HG02852 (cell line): ENCODE measurements around the gene OR6B1.
"Not testable (repeated sequence)": the region's sequence is repeated elsewhere in the genome, so short reads cannot be mapped to it uniquely, and the experiment has no call there.

Experiments used
- ATAC-seq: cut with Tn5 transposase; IDR thresholded peaks from one replicate; pipeline ENCODE4 v1.9.1; 2021; ENCODE audit warnings: mild to moderate bottlenecking, moderate library complexity; ENCODE audit not compliant: unreplicated experiment

OR6B1 gene

DNA sequence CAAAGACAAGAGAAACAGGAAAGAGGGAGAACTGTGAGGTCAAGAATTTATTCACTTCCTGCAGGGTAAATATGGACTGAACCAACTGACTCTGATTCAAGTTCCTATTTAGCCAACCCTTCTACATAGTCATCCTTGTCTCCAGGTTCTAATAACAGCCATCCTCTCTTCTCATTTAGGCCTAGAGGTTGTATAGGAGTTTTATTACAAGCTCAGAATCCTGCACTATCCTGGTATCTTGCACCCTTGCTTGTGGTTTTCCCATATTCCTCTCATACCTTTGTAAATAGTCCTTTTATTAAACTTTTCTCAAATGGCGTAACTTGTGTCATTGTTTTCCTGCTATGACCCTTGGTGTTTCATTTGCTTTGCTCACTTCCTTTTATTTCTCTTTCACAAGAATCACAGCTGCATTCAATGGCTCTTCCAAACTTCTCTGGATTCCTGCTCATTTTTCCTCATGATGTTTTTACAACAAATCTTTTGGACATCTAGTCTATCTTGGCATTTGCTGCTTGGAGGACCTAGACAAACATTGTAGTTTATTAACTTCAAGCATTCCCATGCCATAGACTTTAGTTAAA lies 36.3 kb downstream of the OR6B1 start:
- no peak for ATAC-seq

DNA sequence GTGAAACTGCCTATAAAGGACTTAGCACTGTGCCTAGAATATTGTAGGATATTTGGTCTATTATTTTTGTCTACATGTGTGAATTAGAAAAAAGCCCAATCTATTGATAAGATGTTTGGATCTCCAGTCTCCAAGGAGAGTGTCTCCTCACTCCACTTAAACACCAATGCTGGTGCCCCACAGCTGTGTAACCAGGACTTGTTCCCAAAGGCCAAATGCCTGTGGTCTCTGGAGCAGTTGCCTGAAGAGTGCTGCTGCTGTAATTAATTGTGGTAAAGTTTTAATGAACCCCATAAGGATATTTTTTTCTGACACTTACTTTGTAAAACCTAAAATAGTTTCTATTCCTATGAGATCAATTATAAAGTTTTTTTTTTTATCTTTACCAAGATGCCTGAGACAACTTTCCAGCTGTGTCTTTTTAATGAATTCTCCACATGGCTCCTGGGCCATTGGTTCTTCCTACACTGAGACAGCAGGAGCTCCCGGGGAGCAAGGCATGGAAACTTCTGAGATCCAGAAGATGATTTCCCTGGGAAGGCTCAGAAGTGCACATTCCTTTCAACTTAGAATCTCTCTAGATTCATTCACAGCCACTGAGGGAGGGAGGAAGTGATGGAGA lies 37.4 kb downstream of the OR6B1 start:
- no peak for ATAC-seq

DNA sequence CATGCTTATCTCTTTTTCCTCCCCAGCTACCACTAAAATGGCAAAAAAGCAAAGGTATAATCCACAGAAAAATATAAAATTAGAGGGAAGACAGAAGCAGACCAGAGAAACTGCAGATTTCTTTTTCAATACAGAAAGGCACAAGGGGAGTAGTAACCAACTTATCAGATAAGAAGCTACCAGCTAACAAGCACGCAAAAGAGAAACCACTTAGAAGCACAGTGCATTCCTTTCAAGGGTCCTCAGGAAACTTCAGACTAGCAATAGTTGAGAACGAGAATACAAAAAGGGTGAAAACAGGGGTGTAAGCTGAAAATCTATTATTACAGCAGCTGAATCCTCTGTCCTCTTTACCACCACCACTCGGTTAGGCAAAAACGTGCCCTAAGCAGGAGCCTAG lies 38.8 kb downstream of the OR6B1 start:
- no peak for ATAC-seq

DNA sequence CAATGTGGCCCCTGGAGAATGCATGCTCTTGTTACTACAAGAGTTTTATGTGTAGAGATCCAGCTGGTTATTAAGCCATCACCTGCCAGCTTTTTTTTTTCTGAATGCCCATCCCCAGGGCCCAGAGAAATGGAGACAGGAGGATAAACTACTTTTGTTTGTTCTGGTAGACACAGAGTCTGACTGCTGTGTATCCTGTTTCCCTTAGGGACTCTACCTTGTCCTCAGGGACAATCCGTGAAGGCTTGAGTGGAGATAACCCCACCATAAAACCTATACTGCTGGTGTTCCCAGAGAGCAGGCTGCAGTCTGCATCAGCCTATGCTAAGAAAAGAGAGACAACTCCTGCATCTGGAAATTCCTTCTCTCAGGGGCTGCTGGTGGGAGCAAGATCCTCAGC lies 48.5 kb downstream of the OR6B1 start, which contains the start of gene OR2A5:
TSS of gene OR2A5 (plus strand) at position 301 of the 400 bp plus-strand sequence. CDS start 1,454 bp downstream, outside the sequence.
- ATAC-seq: no peak

DNA sequence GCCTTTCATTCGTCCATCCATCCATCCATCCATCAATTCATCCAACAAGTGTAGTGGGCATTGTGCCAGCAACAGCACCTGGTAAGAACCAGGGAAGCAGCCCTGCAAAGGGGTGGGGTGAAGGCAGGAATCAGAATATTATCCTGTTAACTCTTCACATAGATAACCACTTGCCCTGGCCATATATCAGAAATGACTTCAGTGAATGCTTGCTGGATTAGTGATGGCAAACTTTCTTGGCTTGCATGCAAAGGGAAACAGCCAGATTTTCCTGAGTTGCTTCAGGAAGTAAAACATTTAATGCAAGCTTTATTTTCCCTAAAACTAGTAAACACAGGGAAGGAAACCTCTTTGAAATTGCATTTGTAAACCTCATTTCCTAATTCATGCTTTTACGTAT lies 49.4 kb downstream of the OR6B1 start:
- no peak for ATAC-seq

DNA sequence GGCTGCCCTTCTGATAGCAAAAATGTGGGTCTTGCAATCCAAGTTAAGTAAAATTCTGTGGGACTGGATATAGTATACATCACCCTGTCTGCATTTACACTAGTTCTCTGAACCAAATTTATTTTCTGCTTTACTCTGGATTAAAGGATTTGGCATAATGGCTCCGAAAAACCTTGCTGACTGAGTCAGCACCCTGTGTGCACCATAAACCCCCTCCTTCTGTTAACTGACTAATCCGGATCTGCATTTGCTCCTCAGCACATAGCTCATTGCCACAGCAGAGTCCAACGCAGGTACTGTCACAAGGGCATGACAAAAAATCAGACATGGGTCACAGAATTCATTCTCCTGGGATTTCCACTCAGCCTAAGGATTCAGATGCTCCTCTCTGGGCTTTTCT lies 50.0 kb downstream of the OR6B1 start:
- ATAC-seq: no peak

DNA sequence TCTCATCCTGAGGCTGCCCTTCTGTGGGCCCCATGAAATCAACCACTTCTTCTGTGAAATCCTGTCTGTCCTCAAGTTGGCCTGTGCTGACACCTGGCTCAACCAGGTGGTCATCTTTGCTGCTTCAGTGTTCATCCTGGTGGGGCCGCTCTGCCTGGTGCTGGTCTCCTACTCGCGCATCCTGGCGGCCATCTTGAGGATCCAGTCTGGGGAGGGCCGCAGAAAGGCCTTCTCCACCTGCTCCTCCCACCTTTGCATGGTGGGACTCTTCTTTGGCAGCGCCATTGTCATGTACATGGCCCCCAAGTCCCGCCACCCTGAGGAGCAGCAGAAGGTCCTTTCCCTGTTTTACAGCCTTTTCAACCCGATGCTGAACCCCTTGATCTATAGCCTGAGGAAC lies 50.8 kb downstream of the OR6B1 start:
- ATAC-seq: not testable (repeated sequence)

DNA sequence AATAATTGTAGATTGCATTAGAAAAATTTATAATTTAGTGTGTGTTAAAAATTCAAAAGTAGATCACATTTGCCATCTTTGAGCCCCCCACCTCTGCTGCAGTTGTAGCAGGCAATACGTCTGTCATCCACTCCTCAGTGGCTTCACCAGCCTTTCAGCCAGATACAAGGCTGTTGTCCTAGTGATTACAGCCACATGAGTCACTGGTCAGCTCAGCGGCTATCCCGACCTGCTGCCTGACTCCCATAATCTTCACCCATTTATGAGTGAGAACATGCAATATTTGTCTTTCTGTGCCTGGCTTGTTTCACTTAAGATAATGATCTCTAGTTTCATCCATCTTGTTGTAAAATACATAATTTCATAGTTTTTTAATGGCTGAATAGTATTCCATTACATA lies 57.8 kb downstream of the OR6B1 start:
- ATAC-seq: no peak
